ENCODE results near the gene PIGV.

The PIGV gene

GRCh38 chr1:26772687-26773086 is 15.1 kb upstream of the PIGV start:
- peak; percentile 75 for DNase-seq (ENCODE audit: low spot score)

- DNase-seq (ENCODE audit: low spot score), result no peak
Observed at GRCh38 chr1:26774462-26774861, 13.3 kb upstream of the PIGV start.

GRCh38 chr1:26775666-26776065 is 12.1 kb upstream of the PIGV start:
- DNase-seq (ENCODE audit: low spot score), result no peak

GRCh38 chr1:26779098-26779668 is 8.6 kb upstream of the PIGV start:
- DNase-seq (ENCODE audit: low spot score), result no peak

GRCh38 chr1:26780344-26780957 is 7.3 kb upstream of the PIGV start:
- DNase-seq (ENCODE audit: low spot score), result no peak

- DNase-seq (ENCODE audit: low spot score), result no peak
Observed at GRCh38 chr1:26781206-26781825, 6.4 kb upstream of the PIGV start.

GRCh38 chr1:26782521-26783212 is 5.1 kb upstream of the PIGV start:
- DNase-seq (ENCODE audit: low spot score), result no peak

- no peak for DNase-seq (ENCODE audit: low spot score)
Observed at GRCh38 chr1:26783646-26784022, 4.1 kb upstream of the PIGV start.

- peak; percentile 41 for DNase-seq (ENCODE audit: low spot score)
Observed at GRCh38 chr1:26784023-26784871, 3.5 kb upstream of the PIGV start.

GRCh38 chr1:26784886-26785285 is 2.9 kb upstream of the PIGV start:
- no peak for DNase-seq (ENCODE audit: low spot score)

GRCh38 chr1:26785611-26786436 is 1.9 kb upstream of the PIGV start:
- DNase-seq (ENCODE audit: low spot score), result peak; percentile 52

GRCh38 chr1:26786437-26787380 is 1.0 kb upstream of the PIGV start:
- DNase-seq (ENCODE audit: low spot score), result peak; percentile 51

- peak; percentile 40 for DNase-seq (ENCODE audit: low spot score)
Observed at GRCh38 chr1:26787381-26787705, 407 bp upstream of the PIGV start.

- no peak for DNase-seq (ENCODE audit: low spot score)
Observed at GRCh38 chr1:26788515-26788785, 700 bp downstream of the PIGV start.

GRCh38 chr1:26788836-26789611 is 1.3 kb downstream of the PIGV start:
- DNase-seq (ENCODE audit: low spot score), result peak; percentile 87

GRCh38 chr1:26789612-26789865 is 1.8 kb downstream of the PIGV start:
- DNase-seq (ENCODE audit: low spot score), result no peak

- DNase-seq (ENCODE audit: low spot score), result no peak
Observed at GRCh38 chr1:26789931-26790330, 2.2 kb downstream of the PIGV start.

- no peak for DNase-seq (ENCODE audit: low spot score)
Observed at GRCh38 chr1:26790551-26790953, 2.8 kb downstream of the PIGV start.

- no peak for DNase-seq (ENCODE audit: low spot score)
Observed at GRCh38 chr1:26791148-26791547, 3.4 kb downstream of the PIGV start.

- no peak for DNase-seq (ENCODE audit: low spot score)
Observed at GRCh38 chr1:26791626-26792025, 3.9 kb downstream of the PIGV start.
